Astrocyte (in vitro differentiated cells and primary cell): ENCODE data around the gene CNN2.

Experiments used
- EZH2 ChIP-seq: IDR thresholded peaks from 2 replicates; pipeline ENCODE4 v1.6.1; 2012; ENCODE audit warnings: mild to moderate bottlenecking, low read length, inconsistent platforms; ENCODE audit not compliant: insufficient read depth
- TF ChIP-seq, protein P1 (sequence below): IDR thresholded peaks from 2 replicates; pipeline ENCODE4 v1.5.1; 2011; ENCODE audit warnings: low read depth, mild to moderate bottlenecking, inconsistent platforms, low read length, moderate library complexity; ENCODE audit not compliant: insufficient read depth

DNA sequence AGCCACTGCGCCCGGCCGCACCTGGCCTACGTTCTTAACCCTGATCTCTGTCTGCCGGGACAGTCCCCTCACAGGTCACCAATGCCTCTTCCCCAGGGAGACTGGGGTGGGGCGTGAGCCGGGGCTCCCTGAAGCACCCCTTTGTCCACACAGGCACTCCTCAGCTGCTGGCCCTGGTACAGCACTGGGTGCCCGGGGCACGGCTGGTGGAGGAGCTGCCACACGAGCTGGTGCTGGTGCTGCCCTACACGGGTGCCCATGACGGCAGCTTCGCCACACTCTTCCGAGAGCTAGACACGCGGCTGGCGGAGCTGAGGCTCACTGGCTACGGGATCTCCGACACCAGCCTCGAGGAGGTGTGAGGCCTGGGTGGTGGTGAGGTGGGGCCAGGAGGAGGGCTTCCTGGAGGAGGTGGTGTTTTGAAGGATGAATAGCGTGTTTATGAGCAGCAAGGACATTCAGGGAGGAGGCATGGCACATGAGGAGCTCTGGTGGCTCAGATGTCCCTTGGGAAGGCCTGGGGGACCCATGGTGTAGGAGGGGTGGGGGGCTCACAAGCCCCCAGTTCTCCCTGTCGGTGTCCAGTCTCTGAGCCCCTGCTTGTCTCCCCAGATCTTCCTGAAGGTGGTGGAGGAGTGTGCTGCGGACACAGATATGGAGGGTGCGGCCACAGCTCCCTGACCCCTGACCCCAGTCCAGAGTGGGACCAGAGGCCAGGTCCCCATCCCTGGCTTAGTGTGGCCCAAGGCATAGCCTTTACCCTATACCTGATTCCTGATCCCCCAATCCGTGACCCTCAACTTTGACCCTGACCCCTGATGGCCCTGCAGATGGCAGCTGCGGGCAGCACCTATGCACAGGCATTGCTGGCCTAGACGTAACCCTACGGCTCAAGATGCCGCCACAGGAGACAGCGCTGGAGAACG lies 27.0 kb downstream of the CNN2 start:
- no peak for TF ChIP-seq EZH2
- TF ChIP-seq, protein P1, sequence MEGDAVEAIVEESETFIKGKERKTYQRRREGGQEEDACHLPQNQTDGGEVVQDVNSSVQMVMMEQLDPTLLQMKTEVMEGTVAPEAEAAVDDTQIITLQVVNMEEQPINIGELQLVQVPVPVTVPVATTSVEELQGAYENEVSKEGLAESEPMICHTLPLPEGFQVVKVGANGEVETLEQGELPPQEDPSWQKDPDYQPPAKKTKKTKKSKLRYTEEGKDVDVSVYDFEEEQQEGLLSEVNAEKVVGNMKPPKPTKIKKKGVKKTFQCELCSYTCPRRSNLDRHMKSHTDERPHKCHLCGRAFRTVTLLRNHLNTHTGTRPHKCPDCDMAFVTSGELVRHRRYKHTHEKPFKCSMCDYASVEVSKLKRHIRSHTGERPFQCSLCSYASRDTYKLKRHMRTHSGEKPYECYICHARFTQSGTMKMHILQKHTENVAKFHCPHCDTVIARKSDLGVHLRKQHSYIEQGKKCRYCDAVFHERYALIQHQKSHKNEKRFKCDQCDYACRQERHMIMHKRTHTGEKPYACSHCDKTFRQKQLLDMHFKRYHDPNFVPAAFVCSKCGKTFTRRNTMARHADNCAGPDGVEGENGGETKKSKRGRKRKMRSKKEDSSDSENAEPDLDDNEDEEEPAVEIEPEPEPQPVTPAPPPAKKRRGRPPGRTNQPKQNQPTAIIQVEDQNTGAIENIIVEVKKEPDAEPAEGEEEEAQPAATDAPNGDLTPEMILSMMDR, result no peak
